ENCODE measurements around the gene FAM13A.

GRCh38 chr4:88757776-88758175, 299.2 kb downstream of the FAM13A start:
- TF ChIP-seq POLR2AphosphoS5 (IDR thresholded peaks at IDR 0.05; ENCODE audit: insufficient read depth in 1 of 2, low read depth in 1 of 2) (no peak), CTCF (IDR thresholded peaks at IDR 0.05) (no peak), POLR2A (IDR thresholded peaks at IDR 0.05) (no peak)

Measured in vagina (tissue), 2 donors.